ENCODE results near the gene KDM5B.
"Not testable (repeated sequence)": the region's sequence is repeated elsewhere in the genome, so short reads cannot be mapped to it uniquely, and the experiment has no call there.

KDM5B gene
- 116 to 154 (median 121) reads per million in 4 experiments for total RNA-seq

DNA sequence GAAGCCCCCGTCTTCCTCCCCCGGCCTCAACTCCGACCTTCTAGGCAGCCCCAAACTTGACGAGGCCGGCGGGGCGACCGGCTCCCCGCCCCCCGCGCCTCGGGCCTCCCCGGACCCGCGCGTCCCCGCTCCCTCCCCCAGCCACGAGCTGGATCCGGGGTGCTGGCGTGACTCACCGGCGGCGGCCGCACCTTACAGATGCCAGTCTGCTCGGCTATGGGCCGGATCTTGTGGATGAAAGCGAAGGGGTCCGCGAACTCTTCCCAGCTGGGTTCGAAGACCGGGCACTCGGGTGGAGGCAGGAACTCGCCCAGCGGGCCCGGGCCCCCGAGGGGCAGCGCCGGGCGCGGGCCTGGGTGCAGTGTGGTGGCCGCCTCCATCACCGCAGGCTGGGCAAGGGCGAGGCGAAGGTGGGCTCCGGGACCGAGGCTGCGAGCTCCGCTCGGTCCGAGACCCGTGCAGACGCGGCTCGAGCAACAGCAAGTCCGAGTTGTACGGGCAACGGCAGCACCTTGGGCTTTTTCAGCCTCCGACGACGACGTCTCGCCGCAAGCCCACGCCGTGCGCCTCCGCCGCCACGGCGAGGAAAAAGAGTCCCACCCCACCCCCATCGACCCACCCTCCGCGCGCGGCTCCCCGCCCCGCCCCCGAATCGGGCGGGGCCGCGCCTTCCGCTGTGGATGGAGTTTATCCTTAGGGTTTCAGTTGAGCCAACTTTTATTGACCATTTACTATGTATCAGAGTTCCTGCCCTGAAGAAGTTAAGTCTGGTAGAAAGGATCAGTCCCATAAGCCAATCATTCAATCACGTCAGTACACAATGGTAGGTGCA, at the start of gene KDM5B:
KDM5B (minus strand) TSS at position 496 of the 832 bp plus-strand sequence; CDS start at position 380, 116 bp downstream.
- DNase-seq, result peak; percentile 30

DNA sequence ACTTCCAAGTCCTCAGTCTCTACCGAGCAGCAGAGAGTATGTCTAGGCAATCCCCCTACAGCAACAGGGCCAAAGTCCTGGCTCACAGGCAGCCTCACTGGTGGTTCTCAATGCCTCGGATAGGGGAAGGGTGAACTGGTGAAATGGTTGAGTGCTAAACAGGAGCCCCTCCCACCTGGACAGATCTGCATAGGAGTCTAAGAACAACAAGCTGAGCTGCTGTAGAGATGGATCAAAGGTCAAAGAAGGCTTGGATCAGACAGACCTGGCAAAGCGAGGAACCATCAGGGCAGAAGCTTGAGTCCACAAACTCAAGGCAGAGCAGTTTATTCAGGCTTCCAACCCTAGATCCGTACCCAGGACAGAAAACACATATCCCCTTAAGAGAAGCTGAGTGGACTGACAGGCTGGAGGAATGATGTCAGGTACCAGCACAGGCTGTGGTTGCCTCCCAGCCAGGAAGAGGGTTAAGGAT, 49.0 kb upstream of the KDM5B start:
- DNase-seq, result no peak

DNA sequence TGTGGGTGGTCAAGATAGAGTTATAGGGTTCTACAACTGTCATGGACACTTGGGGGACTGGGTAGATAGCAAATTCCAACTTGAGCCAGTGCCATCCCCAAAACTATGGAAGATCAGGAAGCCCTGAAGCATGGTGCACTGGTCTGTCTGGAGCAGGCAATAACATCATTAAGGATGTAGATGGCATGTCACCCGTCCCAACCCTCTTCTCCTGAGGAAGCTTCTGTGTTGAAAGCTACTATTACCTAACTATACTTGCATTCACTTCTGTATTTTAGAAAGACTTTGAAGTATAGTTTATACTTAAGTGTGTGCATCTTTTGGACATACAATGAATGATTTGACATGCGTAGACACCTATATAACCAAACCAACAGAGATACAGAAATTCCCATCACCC, 47.8 kb upstream of the KDM5B start:
- no peak for DNase-seq

- no peak for DNase-seq
These were observed 46.6 kb upstream of the KDM5B start for GRCh38 chr1:202854787-202855186.

DNA sequence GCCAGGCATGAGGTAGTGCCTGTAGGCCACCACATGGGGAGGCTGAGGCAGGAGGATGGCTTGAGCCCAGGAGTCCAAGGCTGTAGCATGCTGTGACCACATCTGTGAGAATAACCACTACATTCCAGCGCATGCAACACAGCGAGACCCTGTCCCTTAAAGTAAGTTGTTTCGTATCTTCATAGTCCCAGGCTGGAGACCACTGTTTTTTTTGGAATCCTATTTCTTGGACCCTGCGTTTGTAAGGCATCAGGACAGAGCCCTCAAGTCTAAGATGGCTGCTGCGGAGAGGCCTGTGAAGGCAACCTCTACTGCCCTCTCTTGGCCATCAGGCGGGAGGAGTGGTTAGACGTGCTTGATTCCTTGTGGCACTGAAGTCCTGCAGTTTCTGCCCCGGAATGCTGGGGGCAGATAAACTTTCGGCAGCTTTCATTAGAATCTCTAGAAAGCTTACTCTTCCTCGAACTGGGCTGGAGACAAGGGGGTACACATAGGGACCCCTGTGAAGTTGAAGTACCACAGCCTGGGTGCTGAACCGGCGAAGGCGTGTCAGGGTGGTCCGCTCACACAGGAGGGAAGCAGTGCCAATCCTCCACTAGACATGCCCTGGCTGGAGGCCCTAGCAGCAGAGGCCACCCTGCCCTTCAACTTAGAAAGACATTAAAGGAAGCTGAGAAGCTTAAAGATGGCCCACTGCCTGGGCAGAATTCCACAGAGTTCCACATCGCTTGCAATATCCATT, 44.1 kb upstream of the KDM5B start:
- DNase-seq, result no peak

GRCh38 chr1:202850593-202851362, 42.6 kb upstream of the KDM5B start:
- no peak for DNase-seq

GRCh38 chr1:202848191-202848542, 39.9 kb upstream of the KDM5B start:
- DNase-seq, result no peak

DNA sequence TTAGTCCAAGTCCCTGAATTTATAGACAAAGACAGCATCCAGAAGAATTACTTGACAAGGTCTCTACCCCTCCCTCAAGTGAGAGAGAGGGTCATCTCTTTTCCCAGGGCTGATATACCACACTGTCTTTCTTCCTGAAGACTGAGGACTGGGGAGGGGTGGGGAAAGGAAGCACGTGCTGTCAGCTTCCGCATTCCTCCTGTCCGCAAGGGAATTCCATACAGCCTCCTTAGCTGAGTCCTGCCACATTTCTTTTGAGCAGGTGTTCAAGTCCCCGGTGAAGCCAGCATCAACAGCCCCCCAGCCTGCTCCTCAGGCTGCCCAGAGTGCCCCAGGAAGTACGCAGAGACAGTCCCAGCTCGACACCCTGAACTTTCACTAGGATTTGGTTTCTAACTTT, 36.7 kb upstream of the KDM5B start:
- DNase-seq, result no peak

- DNase-seq, result no peak
These were observed 36.0 kb upstream of the KDM5B start for GRCh38 chr1:202844259-202844658.

DNA sequence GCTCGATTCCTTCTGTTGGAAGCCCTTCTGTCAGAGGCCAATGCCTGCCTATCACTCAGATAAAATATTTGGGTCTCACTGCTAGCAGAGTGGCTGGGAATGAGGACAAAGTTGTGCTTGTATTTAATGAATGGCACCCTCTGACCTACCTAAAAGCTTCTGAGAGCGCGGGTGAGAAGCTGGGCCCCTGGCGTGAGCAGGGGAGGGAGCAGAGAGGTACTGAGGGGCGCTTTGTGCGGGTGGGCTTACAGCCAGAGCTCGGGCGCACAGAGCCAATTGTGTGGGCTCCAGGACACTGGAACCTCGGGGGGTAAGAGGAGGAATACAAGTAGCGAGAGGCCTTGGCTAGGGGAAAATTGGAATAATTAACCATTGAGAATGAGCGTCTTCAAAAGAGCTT, 34.9 kb upstream of the KDM5B start:
- DNase-seq, result no peak

- no peak for DNase-seq
These were observed 29.6 kb upstream of the KDM5B start for GRCh38 chr1:202837746-202838262.

DNA sequence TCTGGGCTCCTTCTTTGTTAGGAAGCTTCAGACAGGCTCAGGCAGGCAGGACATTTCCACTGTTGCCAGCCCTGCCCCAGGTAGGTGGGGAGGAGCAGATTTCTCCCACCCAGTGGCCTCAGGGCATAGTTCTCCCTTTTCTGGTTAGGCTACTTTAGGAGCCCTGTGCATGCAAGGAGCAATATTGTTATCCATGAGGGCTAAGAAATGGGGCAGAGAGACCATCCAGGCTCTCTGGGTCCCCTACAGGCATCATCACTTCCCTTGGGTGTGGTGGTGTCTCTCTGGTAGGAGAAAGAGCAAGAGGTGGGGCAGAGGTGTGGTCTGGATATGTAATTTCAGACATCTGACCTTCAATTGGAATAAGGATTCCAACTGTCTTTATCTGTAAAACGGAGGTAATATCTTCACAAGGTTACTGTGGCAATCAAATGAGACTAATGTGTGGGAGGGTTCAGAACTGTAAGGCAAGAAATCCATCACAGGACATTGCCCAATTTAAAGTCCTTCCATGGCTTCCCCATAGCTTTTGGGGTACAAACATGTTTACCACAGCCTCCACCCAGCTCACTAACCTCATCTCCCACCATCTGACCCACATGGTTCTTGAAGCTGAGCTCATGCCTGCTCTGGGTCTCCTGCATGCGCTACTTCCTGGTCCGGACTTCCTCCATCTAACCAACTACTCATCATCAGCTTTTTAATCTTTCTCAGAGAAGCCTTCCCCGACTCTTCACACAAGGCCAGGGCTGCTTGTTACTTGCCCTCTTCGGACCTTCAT, 28.6 kb upstream of the KDM5B start:
- no peak for DNase-seq

- DNase-seq, result no peak
These were observed 27.4 kb upstream of the KDM5B start for GRCh38 chr1:202835548-202836072.

GRCh38 chr1:202834771-202835547, 26.7 kb upstream of the KDM5B start:
- no peak for DNase-seq

DNA sequence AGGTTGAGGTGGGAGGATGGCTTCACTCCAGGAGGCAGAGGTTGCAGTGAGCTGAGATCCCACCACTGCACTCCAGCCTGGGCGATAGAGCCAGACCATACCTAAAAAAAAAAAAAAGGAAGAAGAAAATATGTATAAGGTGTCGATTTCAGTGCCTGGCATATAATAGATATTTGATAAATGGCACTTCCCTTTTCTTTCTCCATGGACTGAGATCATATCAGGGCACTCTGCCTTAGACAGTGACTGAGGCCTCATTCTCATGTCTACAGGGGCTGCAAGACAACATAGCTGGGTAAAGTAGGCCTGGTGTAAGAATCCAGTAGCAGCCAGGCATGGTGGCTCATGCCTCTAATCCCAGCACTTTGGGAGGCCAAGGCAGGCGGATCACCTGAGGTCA, 23.7 kb upstream of the KDM5B start:
- DNase-seq, result no peak

DNA sequence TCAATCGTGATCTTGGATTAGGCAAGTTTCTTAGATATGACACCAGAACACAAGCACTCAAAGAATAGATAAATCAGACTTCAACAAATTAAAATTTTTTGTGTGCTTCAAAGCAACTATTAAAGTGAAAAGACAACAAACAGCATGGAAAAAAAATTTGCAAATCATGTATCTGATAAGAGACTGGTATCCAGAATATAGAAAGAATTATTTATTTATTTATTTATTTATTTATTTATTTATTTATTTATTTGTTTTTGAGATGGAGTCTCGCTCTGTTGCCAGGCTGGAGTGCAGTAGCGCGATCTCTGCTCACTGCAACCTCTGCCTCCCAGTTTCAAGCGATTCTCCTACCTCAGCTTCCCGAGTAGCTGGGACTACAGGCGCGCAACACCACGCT, 21.0 kb upstream of the KDM5B start:
- not testable (repeated sequence) for DNase-seq

GRCh38 chr1:202825748-202826147, 17.5 kb upstream of the KDM5B start:
- no peak for DNase-seq

GRCh38 chr1:202821467-202821866, 13.2 kb upstream of the KDM5B start:
- no peak for DNase-seq

GRCh38 chr1:202818819-202819218, 10.6 kb upstream of the KDM5B start:
- DNase-seq, result no peak

DNA sequence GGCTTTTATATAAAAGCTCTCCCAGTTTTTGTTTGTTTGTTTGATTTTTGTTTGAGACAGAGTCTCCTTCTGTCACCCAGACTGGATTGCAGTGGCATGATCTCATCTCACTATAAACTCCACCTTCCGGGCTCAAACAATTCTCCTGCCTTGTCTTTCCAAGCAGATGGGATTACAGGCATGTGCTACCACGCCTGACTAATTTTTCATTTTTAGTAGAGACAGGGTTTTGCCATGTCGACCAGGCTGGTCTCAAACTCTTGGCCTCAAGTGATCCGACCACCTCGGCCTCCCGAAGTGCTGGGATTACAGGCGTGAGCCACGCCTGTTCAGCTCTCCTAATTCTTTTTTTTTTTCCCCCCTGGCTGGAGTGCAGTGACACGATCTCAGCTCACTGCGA, 6.9 kb upstream of the KDM5B start:
- DNase-seq, result no peak
